ENCODE measurements around the gene GALNT13. TPM values are rescaled to one million over a fixed set of nuclear protein-coding genes. Genes with fewer than 3 reads are reported as not detected.

The GALNT13 gene
- total and polyA plus RNA-seq, 2 donors (not counting 1 experiment from before 2014, with no cell fraction given), result not detected

DNA sequence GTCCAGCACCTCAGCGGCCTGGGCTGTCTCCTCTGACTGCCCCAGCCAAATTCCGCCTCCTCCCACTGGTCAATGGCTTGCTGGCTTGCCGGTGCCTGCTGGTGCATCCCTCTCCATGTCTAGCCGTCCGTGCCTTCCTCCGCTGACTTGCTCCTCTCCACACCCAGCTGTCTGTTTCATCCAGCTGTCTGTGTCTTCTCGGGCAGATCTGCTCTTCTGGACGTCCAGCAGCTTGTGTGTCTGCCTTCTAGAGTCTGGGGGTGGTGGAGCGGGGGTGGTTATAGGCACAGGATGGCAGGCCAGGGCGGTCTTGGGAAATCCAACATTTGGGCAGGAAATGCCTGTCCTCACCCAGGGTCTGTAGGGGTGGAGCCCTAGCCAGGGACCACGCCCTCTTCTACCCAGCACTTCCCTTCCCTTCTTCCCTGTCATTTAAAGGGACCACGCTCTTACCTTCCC is 369.2 kb downstream of the GALNT13 start:
- intact Hi-C loops (cut with micrococcal nuclease), result no loop called here
- no peak overlapping the region for H3K4me3 ChIP-seq (ENCODE audit: control extremely low read depth in 1 of 5, extremely low read depth in 1 of 5, insufficient read depth in 1 of 5, low read depth in 2 of 5, low read length in 4 of 5)
- ChIA-PET POLR2A (no interaction called here), CTCF (no interaction called here)
- H3K9me3 ChIP-seq (ENCODE audit: control extremely low read depth in 1 of 3, control insufficient read depth in 2 of 3, insufficient read depth in 1 of 3, low read length in 2 of 3), result peaks cover 0 to 3% (median 0%) of the 10 kb centered on the region in 3 donors
- no peaks in the 10 kb centered on the region for H3K27me3 Mint-ChIP-seq
- H3K36me3 ChIP-seq (replicated peaks in 1 of 2; ENCODE audit: control extremely low read depth in 1 of 2, control insufficient read depth in 1 of 2, extremely low read depth in 1 of 2, insufficient read depth in 2 of 2, low read length in 1 of 2), result no peaks in the 10 kb centered on the region
- H3K9ac ChIP-seq (ENCODE audit: low read length), result no peak overlapping the region
- H3K27me3 ChIP-seq (replicated peaks in 1 of 4; ENCODE audit: control extremely low read depth in 1 of 4, control insufficient read depth in 3 of 4, insufficient read depth in 4 of 4, low read length in 3 of 4), result no peaks in the 10 kb centered on the region
- DNase-seq (no peak), ATAC-seq (ENCODE audit: low read depth) (no peak)
- no peak overlapping the region for H3K4me3 Mint-ChIP-seq
- H3K4me1 ChIP-seq (ENCODE audit: control insufficient read depth in 2 of 2, insufficient read depth in 2 of 2, low read length in 2 of 2), result no peaks in the 10 kb centered on the region
- no peaks in the 10 kb centered on the region for H4K20me1 ChIP-seq (ENCODE audit: control insufficient read depth, insufficient read depth, low read length, poor library complexity, severe bottlenecking)
- 96% methylated on average over 9 of the region's 12 CpGs for WGBS (ENCODE audit: insufficient coverage)
- no peaks in the 10 kb centered on the region for H3K4me1 Mint-ChIP-seq
- no peak overlapping the region for H2AFZ ChIP-seq (ENCODE audit: insufficient read depth, low read depth, low read length, poor library complexity, severe bottlenecking)
- H3K27ac ChIP-seq (ENCODE audit: low read length in 2 of 2), result no peak overlapping the region
- no peak overlapping the region for H3K27ac Mint-ChIP-seq
- no peaks in the 10 kb centered on the region for H3K79me2 ChIP-seq (ENCODE audit: control insufficient read depth, insufficient read depth, low read length)
- H3K9me3 Mint-ChIP-seq (ENCODE audit: insufficient read depth), result no peaks in the 10 kb centered on the region
- no peak for TF ChIP-seq EZH2 (IDR thresholded peaks at IDR 0.05; ENCODE audit: borderline replicate concordance, insufficient read depth, low read depth, low read length, poor library complexity, severe bottlenecking)
- TF ChIP-seq, protein P1, sequence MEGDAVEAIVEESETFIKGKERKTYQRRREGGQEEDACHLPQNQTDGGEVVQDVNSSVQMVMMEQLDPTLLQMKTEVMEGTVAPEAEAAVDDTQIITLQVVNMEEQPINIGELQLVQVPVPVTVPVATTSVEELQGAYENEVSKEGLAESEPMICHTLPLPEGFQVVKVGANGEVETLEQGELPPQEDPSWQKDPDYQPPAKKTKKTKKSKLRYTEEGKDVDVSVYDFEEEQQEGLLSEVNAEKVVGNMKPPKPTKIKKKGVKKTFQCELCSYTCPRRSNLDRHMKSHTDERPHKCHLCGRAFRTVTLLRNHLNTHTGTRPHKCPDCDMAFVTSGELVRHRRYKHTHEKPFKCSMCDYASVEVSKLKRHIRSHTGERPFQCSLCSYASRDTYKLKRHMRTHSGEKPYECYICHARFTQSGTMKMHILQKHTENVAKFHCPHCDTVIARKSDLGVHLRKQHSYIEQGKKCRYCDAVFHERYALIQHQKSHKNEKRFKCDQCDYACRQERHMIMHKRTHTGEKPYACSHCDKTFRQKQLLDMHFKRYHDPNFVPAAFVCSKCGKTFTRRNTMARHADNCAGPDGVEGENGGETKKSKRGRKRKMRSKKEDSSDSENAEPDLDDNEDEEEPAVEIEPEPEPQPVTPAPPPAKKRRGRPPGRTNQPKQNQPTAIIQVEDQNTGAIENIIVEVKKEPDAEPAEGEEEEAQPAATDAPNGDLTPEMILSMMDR (IDR thresholded peaks at IDR 0.05), result no peak
- no peak overlapping the region for H3K4me2 ChIP-seq (replicated peaks; ENCODE audit: low read depth, low read length, poor library complexity, severe bottlenecking)

DNA sequence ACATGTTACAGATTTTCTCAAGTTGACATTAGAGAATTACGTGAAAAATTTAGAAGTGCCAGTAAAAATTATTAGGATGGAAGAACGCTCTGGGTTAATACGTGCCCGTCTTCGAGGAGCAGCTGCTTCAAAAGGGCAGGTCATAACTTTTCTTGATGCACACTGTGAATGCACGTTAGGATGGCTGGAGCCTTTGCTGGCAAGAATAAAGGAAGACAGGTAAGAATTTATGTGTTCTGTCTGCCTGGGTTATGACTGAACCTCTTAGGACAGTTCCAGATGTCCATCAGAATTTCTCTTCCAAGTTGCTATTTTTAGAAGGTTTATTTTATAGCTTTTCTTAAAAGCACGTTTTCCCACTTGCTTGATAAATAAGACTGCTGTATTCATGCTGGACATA is 371.0 kb downstream of the GALNT13 start:
- no peaks in the 10 kb centered on the region for H3K27me3 Mint-ChIP-seq
- H3K4me3 ChIP-seq (ENCODE audit: control extremely low read depth in 1 of 5, extremely low read depth in 1 of 5, insufficient read depth in 1 of 5, low read depth in 2 of 5, low read length in 4 of 5), result no peak overlapping the region
- H3K79me2 ChIP-seq (ENCODE audit: control insufficient read depth, insufficient read depth, low read length), result no peaks in the 10 kb centered on the region
- WGBS (ENCODE audit: insufficient coverage), result 100% methylated on average over 5 of the region's 7 CpGs
- DNase-seq (no peak), ATAC-seq (ENCODE audit: low read depth) (no peak)
- intact Hi-C loops (cut with micrococcal nuclease), result no loop called here
- H3K27me3 ChIP-seq (replicated peaks in 1 of 4; ENCODE audit: control extremely low read depth in 1 of 4, control insufficient read depth in 3 of 4, insufficient read depth in 4 of 4, low read length in 3 of 4), result no peaks in the 10 kb centered on the region
- no peak overlapping the region for H3K4me2 ChIP-seq (replicated peaks; ENCODE audit: low read depth, low read length, poor library complexity, severe bottlenecking)
- ChIA-PET CTCF (no interaction called here), POLR2A (no interaction called here)
- H3K27ac ChIP-seq (ENCODE audit: low read length in 2 of 2), result no peak overlapping the region
- no peak overlapping the region for H3K4me3 Mint-ChIP-seq
- H3K27ac Mint-ChIP-seq, result no peak overlapping the region
- TF ChIP-seq EZH2 (IDR thresholded peaks at IDR 0.05; ENCODE audit: borderline replicate concordance, insufficient read depth, low read depth, low read length, poor library complexity, severe bottlenecking), result no peak
- TF ChIP-seq, protein P1 (IDR thresholded peaks at IDR 0.05), result no peak
- no peaks in the 10 kb centered on the region for H3K9me3 Mint-ChIP-seq (ENCODE audit: insufficient read depth)
- H3K4me1 Mint-ChIP-seq, result no peaks in the 10 kb centered on the region
- H3K4me1 ChIP-seq (ENCODE audit: control insufficient read depth in 2 of 2, insufficient read depth in 2 of 2, low read length in 2 of 2), result no peaks in the 10 kb centered on the region
- no peak overlapping the region for H2AFZ ChIP-seq (ENCODE audit: insufficient read depth, low read depth, low read length, poor library complexity, severe bottlenecking)
- peaks cover 0 to 3% (median 0%) of the 10 kb centered on the region in 3 donors for H3K9me3 ChIP-seq (ENCODE audit: control extremely low read depth in 1 of 3, control insufficient read depth in 2 of 3, insufficient read depth in 1 of 3, low read length in 2 of 3)
- no peaks in the 10 kb centered on the region for H3K36me3 ChIP-seq (replicated peaks in 1 of 2; ENCODE audit: control extremely low read depth in 1 of 2, control insufficient read depth in 1 of 2, extremely low read depth in 1 of 2, insufficient read depth in 2 of 2, low read length in 1 of 2)
- H3K9ac ChIP-seq (ENCODE audit: low read length), result no peak overlapping the region
- H4K20me1 ChIP-seq (ENCODE audit: control insufficient read depth, insufficient read depth, low read length, poor library complexity, severe bottlenecking), result no peaks in the 10 kb centered on the region
